ENCODE data around the gene KLHL25. TPM values are rescaled to one million over a fixed set of nuclear protein-coding genes. Genes with fewer than 3 reads are reported as not detected.

KLHL25 gene
- total RNA-seq, 2 experiments from 2014 or later: 4.1 to 4.7 TPM

- ChIA-PET POLR2A (no interaction called here), CTCF (interaction anchor here (0.8 to 1.4 kb wide), 6 partner anchors 9 to 111 kb away, joined by 3 to 5 read pairs (median 3); no protein-coding TSS in a partner anchor)
These were observed 64.5 kb downstream of the KLHL25 start for GRCh38 chr15:85730001-85730820.

- POLR2A ChIA-PET: no interaction called here
- CTCF ChIA-PET: interaction anchor here (0.5 to 0.7 kb wide), 2 partner anchors 134 to 146 kb away, joined by 3 read pairs; no protein-coding TSS in a partner anchor
These were observed 67.7 kb downstream of the KLHL25 start for GRCh38 chr15:85727068-85727467.

- POLR2A ChIA-PET: interaction anchor here (0.6 kb wide), 1 partner anchor 140 kb away, joined by 5 read pairs; no protein-coding TSS in a partner anchor
- CTCF ChIA-PET: interaction anchor here (0.5 kb wide), 1 partner anchor 145 kb away, joined by 3 read pairs; no protein-coding TSS in a partner anchor
These were observed 68.3 kb downstream of the KLHL25 start for GRCh38 chr15:85726454-85726853.

- ChIA-PET POLR2A (no interaction called here), CTCF (interaction anchor here (1.1 to 1.3 kb wide), 2 partner anchors 16 to 100 kb away, joined by 3 to 4 read pairs; no protein-coding TSS in a partner anchor)
These were observed 69.2 kb downstream of the KLHL25 start for GRCh38 chr15:85725564-85725963.

GRCh38 chr15:85725019-85725418, 69.7 kb downstream of the KLHL25 start:
- CTCF ChIA-PET: interaction anchor here (1.1 to 1.8 kb wide), 3 partner anchors 16 to 99 kb away, joined by 3 to 5 read pairs (median 4); no protein-coding TSS in a partner anchor
- POLR2A ChIA-PET: interaction anchor here (0.7 kb wide), 1 partner anchor 38 kb away, joined by 5 read pairs; no protein-coding TSS in a partner anchor

GRCh38 chr15:85723960-85724945, 70.5 kb downstream of the KLHL25 start:
- POLR2A ChIA-PET: interaction anchor here (0.6 to 0.9 kb wide), 4 partner anchors 20 to 99 kb away, joined by 3 to 6 read pairs (median 4); no protein-coding TSS in a partner anchor
- CTCF ChIA-PET: interaction anchor here (1.3 to 1.8 kb wide), 3 partner anchors 12 to 99 kb away, joined by 4 to 5 read pairs (median 5); no protein-coding TSS in a partner anchor

GRCh38 chr15:85722374-85723152, 72.2 kb downstream of the KLHL25 start:
- ChIA-PET CTCF (no interaction called here), POLR2A (no interaction called here)

- POLR2A ChIA-PET: no interaction called here
- CTCF ChIA-PET: no interaction called here
These were observed 75.7 kb downstream of the KLHL25 start for GRCh38 chr15:85718981-85719380.

GRCh38 chr15:85718271-85718971, 76.3 kb downstream of the KLHL25 start:
- POLR2A ChIA-PET: no interaction called here
- CTCF ChIA-PET: no interaction called here

GRCh38 chr15:85717212-85717611, 77.5 kb downstream of the KLHL25 start:
- ChIA-PET CTCF (no interaction called here), POLR2A (no interaction called here)

- ChIA-PET POLR2A (no interaction called here), CTCF (no interaction called here)
These were observed 78.5 kb downstream of the KLHL25 start for GRCh38 chr15:85716261-85716660.

GRCh38 chr15:85711580-85712192, 83.0 kb downstream of the KLHL25 start:
- ChIA-PET CTCF (interaction anchor here (0.8 to 1.2 kb wide), 3 partner anchors 12 to 106 kb away, joined by 3 to 5 read pairs (median 3); no protein-coding TSS in a partner anchor), POLR2A (no interaction called here)

- POLR2A ChIA-PET: interaction anchor here (0.8 to 1.3 kb wide), 4 partner anchors 8 to 84 kb away, joined by 3 to 4 read pairs (median 4); no protein-coding TSS in a partner anchor
- CTCF ChIA-PET: interaction anchor here (0.9 to 2.0 kb wide), 5 partner anchors 20 to 91 kb away, joined by 3 to 4 read pairs (median 3); no protein-coding TSS in a partner anchor
These were observed 84.3 kb downstream of the KLHL25 start for GRCh38 chr15:85710340-85710842.
